Naive thymus-derived CD4-positive, alpha-beta T cell (primary cell): Measurements from ENCODE around the gene KRT25. TPM values are rescaled to one million over a fixed set of nuclear protein-coding genes. Genes with fewer than 3 reads are reported as not detected.
A peak's percentile ranks its signal among the peaks of the same experiment; 100 is the strongest.

Source experiments
- ATAC-seq: fragments of 150-1000 bp; cut with Tn5 transposase; 2 replicates; pipeline ENCODE4 v1.10.0; 2021; ENCODE audit warnings: mild to moderate bottlenecking, moderate library complexity
- CTCF ChIA-PET: fragments of 350-600 bp; sonication (Branson Sonifier 250); formaldehyde crosslinking; loops from one replicate; lab custom pipeline; 2021; ENCODE audit warnings: antibody characterized with exemption; lab: Charles Lee
- POLR2A ChIA-PET: fragments of 350-600 bp; sonication (Branson Sonifier 250); formaldehyde crosslinking; loops from one replicate; lab custom pipeline; 2021; ENCODE audit warnings: antibody characterized with exemption, inconsistent platforms; lab: Charles Lee
- DNase-seq, 9 donors: peaks; one replicate each; pipeline versions ENCODE4 v3.0.0 to v3.0.0-alpha.2; 2020 to 2022; ENCODE audit warnings: mixed read lengths in 1 of 9
- H3K27ac ChIP-seq: one replicate; pipeline ENCODE4 v1.7.0; 2013; ENCODE audit warnings: mild to moderate bottlenecking, low read depth, low read length, moderate library complexity
- H3K27me3 ChIP-seq, 2 donors: one replicate each; pipeline ENCODE4 v1.7.0; 2013; ENCODE audit warnings: low read length in 2 of 2, mild to moderate bottlenecking in 2 of 2, moderate library complexity in 2 of 2; ENCODE audit not compliant: control insufficient read depth in 2 of 2, insufficient read depth in 2 of 2
- H3K36me3 ChIP-seq, 3 experiments: 1 replicate in 2 of 3; 2 replicates in 1 of 3; pipeline ENCODE4 v1.7.0; 2013; ENCODE audit warnings: low read length in 3 of 3, mild to moderate bottlenecking in 3 of 3, moderate library complexity in 1 of 3; ENCODE audit not compliant: insufficient read depth in 3 of 3, control insufficient read depth in 2 of 3
- H3K4me1 ChIP-seq, 2 donors: one replicate each; pipeline ENCODE4 v1.7.0; 2013; ENCODE audit warnings: low read length in 2 of 2, mild to moderate bottlenecking in 2 of 2, moderate library complexity in 1 of 2; ENCODE audit not compliant: control insufficient read depth in 2 of 2, insufficient read depth in 2 of 2
- H3K4me3 ChIP-seq: 2 replicates; pipeline ENCODE4 v1.7.0; 2013; ENCODE audit warnings: mild to moderate bottlenecking, low read length
- H3K9me3 ChIP-seq, 3 experiments: 1 replicate in 2 of 3; 2 replicates in 1 of 3; pipeline ENCODE4 v1.7.0; 2013; ENCODE audit warnings: low read length in 3 of 3; ENCODE audit not compliant: control insufficient read depth in 2 of 3
- H3K27ac Mint-ChIP-seq, 9 donors: one replicate each; pipeline ENCODE4 v1.8.0; 2020 to 2022; ENCODE audit warnings: mixed read lengths in 9 of 9, mild to moderate bottlenecking in 8 of 9, moderate library complexity in 5 of 9, inconsistent platforms in 2 of 9
- H3K27me3 Mint-ChIP-seq, 5 donors: one replicate each; pipeline ENCODE4 v1.8.0; 2021 to 2022; ENCODE audit warnings: mixed read lengths in 5 of 5, mild to moderate bottlenecking in 1 of 5
- H3K36me3 Mint-ChIP-seq, 5 donors: one replicate each; pipeline ENCODE4 v1.8.0; 2020 to 2022; ENCODE audit warnings: mixed read lengths in 5 of 5, mild to moderate bottlenecking in 3 of 5, inconsistent platforms in 1 of 5
- H3K4me1 Mint-ChIP-seq, 7 donors: one replicate each; pipeline ENCODE4 v1.8.0; 2020 to 2022; ENCODE audit warnings: mixed read lengths in 7 of 7, mild to moderate bottlenecking in 3 of 7, inconsistent platforms in 1 of 7
- H3K4me3 Mint-ChIP-seq, 10 donors: one replicate each; pipeline ENCODE4 v1.8.0; 2020 to 2022; ENCODE audit warnings: mild to moderate bottlenecking in 10 of 10, mixed read lengths in 10 of 10, moderate library complexity in 6 of 10, inconsistent platforms in 2 of 10
- H3K9me3 Mint-ChIP-seq, 11 donors: one replicate each; pipeline ENCODE4 v1.8.0; 2020 to 2022; ENCODE audit warnings: mixed read lengths in 11 of 11, mild to moderate bottlenecking in 4 of 11, inconsistent platforms in 1 of 11, moderate library complexity in 1 of 11
- intact Hi-C, 2 donors: fragments of 100-400 bp; cut with micrococcal nuclease; formaldehyde crosslinking; loops; one replicate each; pipeline ENCODE4 v1.15.1; 2023
- polyA plus RNA-seq, 2 donors: library from polyadenylated mRNA; unstranded; fragments of 300-500 nt; fragmentation: Illumina TruSeq; gene quantifications; one replicate each; pipeline ENCODE4 v1.2.3, GENCODE V29; 2021
- total RNA-seq, 6 experiments: library from RNA in 5 of 6; stranded (reverse) in 5 of 6; gene quantifications; 1 replicate in 5 of 6; 2 replicates in 1 of 6; pipeline ENCODE4 v1.2.3 and lab custom pipeline; 2021 to 2026

The KRT25 gene
- total and polyA plus RNA-seq, 7 experiments from 2014 or later = not detected

DNA sequence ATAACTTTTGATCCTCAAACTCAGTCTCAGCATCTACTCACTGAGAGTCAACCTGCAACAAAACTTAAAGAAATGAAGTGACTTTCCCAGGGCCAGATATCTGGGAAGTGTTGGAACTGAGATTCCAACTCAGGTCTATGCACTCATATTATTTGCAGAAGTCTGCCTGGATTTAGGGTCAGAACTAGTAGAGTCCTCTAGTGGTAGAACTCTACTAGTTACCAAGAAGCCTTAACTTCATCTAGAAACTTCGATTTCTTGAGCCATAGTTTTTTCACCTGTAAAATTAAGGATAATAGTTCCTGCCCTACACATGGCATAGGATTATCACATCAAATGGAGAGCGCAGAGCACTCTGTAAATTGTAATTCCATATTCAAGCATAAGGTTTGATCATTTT is 28.2 kb downstream of the KRT25 start:
- H3K27ac Mint-ChIP-seq = no peak overlapping the region
- Histone ChIP-seq H3K27ac (no peak overlapping the region), H3K4me1 (no peaks in the 10 kb centered on the region), H3K4me3 (no peak overlapping the region), H3K9me3 (no peaks in the 10 kb centered on the region), H3K27me3 (peaks cover 0 to 3% of the 10 kb centered on the region in 2 donors), H3K36me3 (no peaks in the 10 kb centered on the region)
- DNase-seq (peak in 5 of 9 donors; percentile 4 to 37 (median 23)), ATAC-seq (no peak)
- no peak overlapping the region for H3K4me3 Mint-ChIP-seq
- POLR2A ChIA-PET = interaction anchor here (0.6 kb wide), 1 partner anchor 180 kb away, joined by 3 read pairs; no protein-coding TSS in a partner anchor
- CTCF ChIA-PET = interaction anchor here (0.8 to 1.1 kb wide), 3 partner anchors 71 to 110 kb away, joined by 3 to 4 read pairs (median 4); no protein-coding TSS in a partner anchor
- H3K36me3 Mint-ChIP-seq = no peaks in the 10 kb centered on the region
- H3K27me3 Mint-ChIP-seq = peaks cover 5 to 44% (median 29%) of the 10 kb centered on the region in 5 donors
- no peaks in the 10 kb centered on the region for H3K9me3 Mint-ChIP-seq
- peaks cover 0 to 2% (median 0%) of the 10 kb centered on the region in 7 donors for H3K4me1 Mint-ChIP-seq
- intact Hi-C loops = loop anchor here (1.0 to 5.0 kb wide), 4 partner anchors 105 to 369 kb away; no protein-coding TSS in a partner anchor

DNA sequence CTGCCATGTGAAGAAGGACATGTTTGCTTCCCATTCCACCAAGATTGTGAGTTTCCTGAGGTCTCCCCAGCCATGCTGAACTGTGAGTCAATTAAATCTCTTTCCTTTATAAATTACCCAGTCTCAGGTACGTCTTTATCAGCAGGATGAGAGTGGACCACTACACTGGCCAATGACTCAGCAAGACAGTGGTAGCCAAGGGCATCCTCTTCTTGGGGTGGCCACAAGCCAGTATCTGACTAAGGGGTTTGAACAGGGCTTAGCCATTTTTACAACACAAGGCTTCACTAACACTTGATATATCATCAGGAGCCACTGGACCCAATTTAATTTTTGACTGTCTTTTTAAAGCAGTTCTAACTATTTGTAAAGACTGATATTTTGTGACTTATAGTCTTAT is 30.5 kb downstream of the KRT25 start:
- no peaks in the 10 kb centered on the region for H3K9me3 Mint-ChIP-seq
- CTCF ChIA-PET = no interaction called here

DNA sequence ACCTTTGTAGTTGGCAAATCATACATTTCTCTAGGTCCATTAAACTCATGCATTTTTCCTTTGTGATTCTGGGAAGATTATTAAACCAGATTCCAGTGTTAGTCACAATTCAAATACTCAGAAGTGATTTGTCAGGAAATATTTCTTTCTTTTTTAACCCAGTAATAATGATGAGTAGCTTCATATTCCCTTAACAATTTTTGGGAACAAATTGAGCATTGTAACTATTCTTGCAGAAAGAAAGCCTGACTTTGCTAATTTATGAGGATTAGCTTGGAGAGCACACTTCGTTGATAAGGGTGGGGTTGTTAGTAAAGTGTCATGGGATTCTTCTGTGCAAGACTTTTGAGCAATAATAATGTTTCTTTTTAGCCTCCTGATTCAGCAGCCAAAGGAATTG is 32.9 kb downstream of the KRT25 start:
- Histone ChIP-seq H3K27me3 (peaks cover 0 to 3% of the 10 kb centered on the region in 2 donors), H3K36me3 (no peaks in the 10 kb centered on the region), H3K27ac (no peak overlapping the region), H3K4me3 (no peak overlapping the region), H3K9me3 (no peaks in the 10 kb centered on the region), H3K4me1 (no peaks in the 10 kb centered on the region)
- ChIA-PET POLR2A (no interaction called here), CTCF (no interaction called here)
- no peak for ATAC-seq
- H3K4me3 Mint-ChIP-seq = no peak overlapping the region
- intact Hi-C loops = no loop called here
- H3K36me3 Mint-ChIP-seq = no peaks in the 10 kb centered on the region
- peaks cover 0 to 49% (median 16%) of the 10 kb centered on the region in 5 donors for H3K27me3 Mint-ChIP-seq
- peaks cover 0 to 2% (median 0%) of the 10 kb centered on the region in 7 donors for H3K4me1 Mint-ChIP-seq
- H3K9me3 Mint-ChIP-seq = no peaks in the 10 kb centered on the region
- no peak for DNase-seq
- no peak overlapping the region for H3K27ac Mint-ChIP-seq

More for the DNA sequence above, 30.5 kb downstream of the KRT25 start:
- peaks cover 0 to 3% of the 10 kb centered on the region in 2 donors for H3K27me3 ChIP-seq
- H3K4me1 ChIP-seq = no peaks in the 10 kb centered on the region
- DNase-seq (no peak), ATAC-seq (no peak)
- H3K27ac ChIP-seq = no peak overlapping the region
- POLR2A ChIA-PET = no interaction called here
- H3K36me3 ChIP-seq = no peaks in the 10 kb centered on the region
- H3K4me3 ChIP-seq = no peak overlapping the region
- Mint-ChIP-seq H3K4me1 (peaks cover 0 to 2% (median 0%) of the 10 kb centered on the region in 7 donors), H3K4me3 (no peak overlapping the region), H3K36me3 (no peaks in the 10 kb centered on the region), H3K27ac (no peak overlapping the region), H3K27me3 (peaks cover 0 to 44% (median 16%) of the 10 kb centered on the region in 5 donors)
- intact Hi-C loops = loop anchor here in 1 of 2 donors (5.0 kb wide), 1 partner anchor 102 kb away; no protein-coding TSS in a partner anchor
- H3K9me3 ChIP-seq = no peaks in the 10 kb centered on the region

DNA sequence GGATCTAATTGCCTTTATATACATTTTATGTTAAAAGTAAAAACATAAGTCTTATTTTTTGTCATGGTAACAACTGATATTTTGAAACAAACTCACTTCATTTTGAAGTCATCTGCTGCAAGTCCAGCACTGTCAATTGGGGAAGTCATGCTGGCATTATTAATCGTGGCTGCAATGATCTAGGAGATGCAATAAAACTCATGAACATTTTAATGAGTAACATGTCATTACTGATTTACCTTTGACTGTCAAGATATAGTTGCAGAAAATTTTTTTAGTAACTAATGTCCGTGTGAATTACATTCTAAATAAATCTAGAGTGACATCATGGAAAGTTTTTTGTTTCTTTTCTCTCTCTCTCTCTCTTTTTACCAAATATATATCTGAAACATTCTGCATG is 34.2 kb downstream of the KRT25 start:
- H3K4me3 ChIP-seq = no peak overlapping the region
- no peaks in the 10 kb centered on the region for H3K36me3 ChIP-seq
- ChIA-PET POLR2A (no interaction called here), CTCF (no interaction called here)
- ATAC-seq (no peak), DNase-seq (no peak)
- peaks cover 5 to 43% (median 16%) of the 10 kb centered on the region in 5 donors for H3K27me3 Mint-ChIP-seq
- intact Hi-C loops = no loop called here
- H3K27me3 ChIP-seq = peaks cover 0 to 3% of the 10 kb centered on the region in 2 donors
- H3K4me1 Mint-ChIP-seq = peaks cover 0 to 2% (median 0%) of the 10 kb centered on the region in 7 donors
- H3K9me3 ChIP-seq = no peaks in the 10 kb centered on the region
- H3K9me3 Mint-ChIP-seq = no peaks in the 10 kb centered on the region
- no peak overlapping the region for H3K4me3 Mint-ChIP-seq
- H3K27ac Mint-ChIP-seq = no peak overlapping the region
- H3K36me3 Mint-ChIP-seq = no peaks in the 10 kb centered on the region
- no peaks in the 10 kb centered on the region for H3K4me1 ChIP-seq
- H3K27ac ChIP-seq = no peak overlapping the region

DNA sequence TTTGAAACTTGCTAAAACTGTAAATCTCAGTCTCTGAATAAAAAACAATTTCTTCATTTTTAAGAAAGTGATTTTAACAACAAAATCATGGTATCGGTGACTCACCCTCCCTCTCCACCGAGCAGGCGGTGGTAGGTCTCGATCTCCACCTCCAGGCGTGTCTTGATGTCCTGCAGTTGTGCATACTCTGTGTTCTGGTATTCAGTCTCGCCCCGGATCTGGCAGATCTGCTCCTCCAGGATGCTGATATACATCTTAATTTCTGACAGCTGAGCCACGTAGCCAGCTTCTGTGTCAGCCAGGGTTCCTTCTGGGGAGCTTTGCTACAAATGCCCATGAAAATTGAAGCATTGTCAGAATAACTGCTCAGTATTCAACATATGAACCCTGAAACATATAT is 36.2 kb downstream of the KRT25 start:
- Mint-ChIP-seq H3K27ac (no peak overlapping the region), H3K4me3 (no peak overlapping the region), H3K27me3 (peaks cover 5 to 38% (median 9%) of the 10 kb centered on the region in 5 donors), H3K36me3 (no peaks in the 10 kb centered on the region), H3K9me3 (no peaks in the 10 kb centered on the region), H3K4me1 (peaks cover 0 to 2% (median 0%) of the 10 kb centered on the region in 7 donors)
- H3K27ac ChIP-seq = no peak overlapping the region
- DNase-seq (no peak), ATAC-seq (no peak)
- no peaks in the 10 kb centered on the region for H3K4me1 ChIP-seq
- ChIA-PET CTCF (no interaction called here), POLR2A (no interaction called here)
- intact Hi-C loops = no loop called here
- H3K27me3 ChIP-seq = peaks cover 0 to 3% of the 10 kb centered on the region in 2 donors
- H3K36me3 ChIP-seq = no peaks in the 10 kb centered on the region
- H3K9me3 ChIP-seq = no peaks in the 10 kb centered on the region
- no peak overlapping the region for H3K4me3 ChIP-seq

DNA sequence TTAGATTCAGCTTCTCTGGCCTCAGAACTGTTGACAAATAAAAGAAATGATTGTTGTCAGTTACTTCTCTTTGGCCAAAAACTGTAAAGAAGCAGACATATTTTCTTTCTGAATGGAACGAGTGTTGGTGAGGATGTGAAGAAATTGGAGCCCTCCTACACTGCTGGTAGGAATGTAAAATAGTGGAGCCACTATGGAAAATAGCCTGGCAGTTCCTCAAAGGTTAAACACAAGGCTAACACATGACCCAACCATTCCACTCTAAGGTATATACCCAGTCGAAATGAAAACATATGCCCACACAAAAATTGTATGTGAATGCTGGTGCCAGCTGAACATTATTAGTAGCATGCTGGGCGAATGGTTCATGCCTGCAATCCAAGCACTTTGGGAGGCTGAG is 37.4 kb downstream of the KRT25 start:
- ATAC-seq (no peak), DNase-seq (no peak)
- ChIA-PET POLR2A (no interaction called here), CTCF (no interaction called here)
- Histone ChIP-seq H3K36me3 (no peaks in the 10 kb centered on the region), H3K4me1 (no peaks in the 10 kb centered on the region), H3K27me3 (no peaks in the 10 kb centered on the region), H3K9me3 (no peaks in the 10 kb centered on the region), H3K4me3 (no peak overlapping the region), H3K27ac (no peak overlapping the region)
- H3K27me3 Mint-ChIP-seq = peaks cover 0 to 35% (median 6%) of the 10 kb centered on the region in 5 donors
- no peaks in the 10 kb centered on the region for H3K36me3 Mint-ChIP-seq
- no peaks in the 10 kb centered on the region for H3K9me3 Mint-ChIP-seq
- H3K27ac Mint-ChIP-seq = peak overlapping the region in 1 of 9 donors; percentile 51
- no peaks in the 10 kb centered on the region for H3K4me1 Mint-ChIP-seq
- intact Hi-C loops = no loop called here
- no peak overlapping the region for H3K4me3 Mint-ChIP-seq

DNA sequence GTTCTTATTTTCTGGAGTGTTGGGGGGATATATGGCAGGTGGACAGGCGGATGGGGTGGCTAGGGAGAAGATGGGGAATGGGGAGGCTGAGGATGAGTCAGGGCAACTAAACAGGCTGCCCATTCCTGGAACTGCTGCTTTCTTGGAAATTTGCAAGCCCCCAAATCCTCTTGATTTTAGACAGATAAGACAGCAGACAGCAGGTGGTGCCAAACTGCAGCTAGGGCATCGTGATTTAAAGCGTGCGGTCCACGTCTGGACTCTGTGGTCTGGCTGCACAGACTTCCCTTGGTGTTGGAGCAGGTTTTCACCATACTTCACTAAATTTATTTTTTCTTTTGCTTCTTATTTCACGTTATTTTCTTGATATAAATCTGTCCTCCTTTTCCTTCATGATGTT is 40.7 kb downstream of the KRT25 start:
- no peaks in the 10 kb centered on the region for H3K36me3 Mint-ChIP-seq
- H3K27ac Mint-ChIP-seq = no peak overlapping the region
- no peak overlapping the region for H3K27ac ChIP-seq
- DNase-seq = no peak
- H3K36me3 ChIP-seq = no peaks in the 10 kb centered on the region
- ATAC-seq = no peak
- ChIA-PET POLR2A (no interaction called here), CTCF (interaction anchor here (0.6 kb wide), 1 partner anchor 81 kb away, joined by 3 read pairs; no protein-coding TSS in a partner anchor)
- no peaks in the 10 kb centered on the region for H3K4me1 ChIP-seq
- intact Hi-C loops = no loop called here
- no peaks in the 10 kb centered on the region for H3K9me3 Mint-ChIP-seq
- no peak overlapping the region for H3K4me3 Mint-ChIP-seq
- no peaks in the 10 kb centered on the region for H3K27me3 ChIP-seq
- no peaks in the 10 kb centered on the region for H3K9me3 ChIP-seq
- no peaks in the 10 kb centered on the region for H3K4me1 Mint-ChIP-seq
- peaks cover 0 to 15% (median 6%) of the 10 kb centered on the region in 5 donors for H3K27me3 Mint-ChIP-seq
- H3K4me3 ChIP-seq = no peak overlapping the region
